ENCODE measurements around the gene SERPINA4.

SERPINA4 gene

DNA sequence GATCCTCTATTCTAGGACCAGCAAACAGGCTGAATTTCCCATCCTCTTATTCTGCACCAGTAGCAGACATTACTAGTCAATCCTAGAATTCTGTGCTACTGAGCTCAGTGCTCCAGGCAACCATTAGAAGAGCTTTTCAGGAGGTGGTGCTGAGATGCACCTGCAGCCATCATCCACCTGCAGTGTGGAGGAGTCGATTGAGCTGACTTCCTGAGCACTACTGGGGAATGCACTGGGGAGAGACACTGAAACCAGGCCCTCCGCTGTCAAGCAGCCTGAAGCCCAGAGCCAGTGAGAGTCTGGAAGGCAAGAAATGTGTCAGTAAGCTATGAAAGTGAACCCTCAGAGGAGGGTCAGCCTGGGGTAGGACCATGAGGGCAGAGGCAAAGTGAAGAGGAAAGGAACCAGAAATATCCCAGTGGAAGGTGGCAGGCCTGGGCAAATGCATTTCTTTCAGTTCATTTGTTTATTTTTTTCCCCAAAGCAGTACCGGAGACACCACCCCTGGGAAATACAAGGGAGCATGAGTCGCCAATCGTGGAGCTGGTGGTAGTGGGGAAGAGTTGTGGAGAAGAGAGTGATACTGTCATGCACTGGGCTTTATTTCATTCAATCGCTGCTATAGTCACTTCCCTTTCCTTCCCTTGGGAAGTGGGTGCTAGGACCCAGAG is 23.0 kb upstream of the SERPINA4 start:
- Mint-ChIP-seq H3K4me3 (no peak overlapping the region), H3K4me1 (ENCODE audit: low read depth) (no peaks in the 10 kb centered on the region), H3K27me3 (peaks cover 10% of the 10 kb centered on the region), H3K9me3 (ENCODE audit: low read depth) (peaks cover 2% of the 10 kb centered on the region), H3K36me3 (no peaks in the 10 kb centered on the region), H3K27ac (peak overlapping the region; percentile 5)

DNA sequence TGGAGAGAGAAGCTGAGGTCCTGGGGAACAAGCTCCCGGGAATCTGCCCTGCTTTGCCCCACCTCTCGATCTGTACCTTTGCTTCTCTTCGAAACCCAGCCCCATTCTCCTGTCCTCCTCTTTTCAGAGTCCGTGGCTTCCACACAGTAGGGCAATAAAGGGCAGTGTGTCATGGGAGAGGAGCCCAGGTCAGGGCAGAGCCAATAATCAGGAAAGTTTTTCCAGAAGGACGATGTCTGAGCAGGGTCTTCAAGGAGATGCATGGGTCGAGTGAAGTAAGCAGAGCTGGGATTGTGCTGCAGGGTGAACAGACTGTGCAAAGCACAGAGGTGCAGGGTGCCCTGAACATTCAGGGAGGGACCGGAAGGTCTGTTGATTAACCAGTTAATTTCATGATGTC is 22.1 kb upstream of the SERPINA4 start:
- Mint-ChIP-seq H3K36me3 (no peaks in the 10 kb centered on the region), H3K9me3 (ENCODE audit: low read depth) (no peaks in the 10 kb centered on the region), H3K4me1 (ENCODE audit: low read depth) (no peaks in the 10 kb centered on the region), H3K4me3 (no peak overlapping the region), H3K27ac (no peak overlapping the region), H3K27me3 (peaks cover 8% of the 10 kb centered on the region)

DNA sequence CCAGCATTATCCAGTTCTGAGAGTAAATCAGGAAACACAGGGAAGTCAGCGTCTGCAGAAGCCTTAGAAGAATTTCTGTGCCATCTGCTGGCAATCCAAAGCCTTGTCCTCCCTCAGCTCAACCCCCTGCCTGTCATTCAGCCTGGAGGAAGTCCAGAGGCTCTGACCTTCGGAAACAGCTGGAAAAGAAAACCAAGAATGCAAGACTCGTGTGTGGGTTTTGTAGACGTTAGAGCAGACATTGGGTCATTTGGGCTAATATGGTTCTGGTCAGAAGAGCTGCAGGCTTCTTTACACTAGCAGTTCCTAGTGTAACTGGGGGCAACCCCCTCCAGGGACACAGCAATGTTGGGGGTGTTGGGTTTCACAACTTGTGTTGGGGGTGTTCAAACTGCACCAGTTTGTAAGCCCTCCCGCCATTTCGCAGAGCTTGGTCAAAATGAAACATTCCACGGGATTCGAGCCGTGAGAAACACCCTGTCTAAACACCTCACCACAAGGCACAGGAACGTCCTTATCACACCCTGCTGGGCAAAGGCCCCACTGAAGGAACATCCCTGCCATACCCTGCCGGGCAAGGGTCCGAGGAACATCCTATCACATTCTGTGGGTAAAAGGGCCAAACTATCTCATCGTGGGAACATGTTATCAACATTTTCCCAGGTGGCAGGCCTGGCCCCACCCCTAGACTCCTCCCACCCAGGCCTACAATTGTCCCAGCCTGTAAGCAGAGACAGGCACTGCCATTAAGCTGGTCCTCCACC is 21.0 kb upstream of the SERPINA4 start:
- H3K36me3 Mint-ChIP-seq = no peaks in the 10 kb centered on the region
- H3K9me3 Mint-ChIP-seq (ENCODE audit: low read depth) = no peaks in the 10 kb centered on the region
- H3K27ac Mint-ChIP-seq = no peak overlapping the region
- H3K4me3 Mint-ChIP-seq = no peak overlapping the region
- peaks cover 8% of the 10 kb centered on the region for H3K27me3 Mint-ChIP-seq
- no peaks in the 10 kb centered on the region for H3K4me1 Mint-ChIP-seq (ENCODE audit: low read depth)

DNA sequence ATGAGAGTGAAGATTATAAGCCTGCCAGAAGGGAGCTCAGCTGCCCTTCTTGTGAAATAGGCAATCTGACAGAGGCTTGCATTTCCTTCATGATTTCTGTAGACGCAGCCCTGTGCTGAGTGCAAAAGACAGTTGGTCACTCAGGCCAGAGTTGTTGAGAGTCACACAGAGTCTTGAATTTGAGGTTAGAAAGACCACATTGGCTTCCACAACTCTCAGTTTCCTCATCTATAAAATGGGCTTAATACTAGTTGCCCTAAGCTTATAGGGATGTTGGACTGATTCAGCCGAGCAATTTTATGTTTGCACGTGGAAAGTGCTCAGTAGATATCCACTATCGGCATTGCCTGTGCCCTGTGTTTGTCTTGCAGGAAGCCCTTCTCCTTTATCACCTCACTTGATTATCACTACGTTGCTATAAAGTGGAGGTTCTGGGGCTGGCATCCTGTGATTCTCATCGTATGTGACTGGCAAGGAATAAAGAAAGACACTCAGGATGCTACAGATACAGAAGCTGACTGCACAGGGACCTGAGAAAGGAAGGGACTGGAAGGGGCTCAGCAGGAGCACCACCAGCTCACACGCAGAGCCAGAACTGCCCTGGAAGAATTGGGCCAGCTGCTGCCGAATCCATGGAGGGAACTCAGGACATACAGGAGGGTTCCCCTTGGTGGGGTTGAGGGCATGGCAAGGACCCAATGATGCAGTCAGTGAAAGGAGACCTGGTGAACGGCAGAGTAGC is 19.8 kb upstream of the SERPINA4 start:
- no peaks in the 10 kb centered on the region for H3K4me1 Mint-ChIP-seq (ENCODE audit: low read depth)

DNA sequence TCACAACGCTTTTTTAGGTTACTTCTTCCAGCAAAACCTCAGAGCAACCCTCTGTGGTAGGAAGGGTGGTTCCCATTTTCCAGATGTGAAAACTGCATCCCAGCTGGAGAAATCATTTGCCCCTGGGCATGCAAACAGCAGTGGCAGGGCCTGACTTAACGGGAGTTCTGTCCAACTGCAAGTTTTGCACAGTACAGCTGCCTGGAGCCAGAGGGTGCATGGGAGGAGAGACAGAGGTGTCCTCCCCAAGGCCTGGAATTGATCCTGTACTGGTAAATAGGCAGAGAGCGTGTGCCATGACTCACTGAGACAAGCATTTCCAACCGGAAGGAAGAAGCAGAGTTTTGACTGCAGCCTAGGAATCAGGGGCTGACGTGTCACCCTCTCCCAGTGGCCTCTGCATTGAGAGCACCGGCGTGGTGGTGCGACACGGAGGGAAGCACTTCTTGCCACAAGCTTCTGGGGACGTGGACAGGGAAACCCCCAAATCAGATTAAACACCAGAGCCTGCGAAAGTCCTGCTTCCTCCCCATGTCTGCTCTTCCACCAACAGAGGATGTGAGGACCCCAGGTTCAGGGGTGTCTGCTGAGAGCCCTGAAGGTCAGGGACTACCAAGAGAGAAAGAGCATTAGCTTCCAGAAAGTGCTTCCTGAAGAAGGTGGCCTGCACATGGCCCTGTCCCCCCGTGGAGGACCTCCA is 19.0 kb upstream of the SERPINA4 start:
- H3K27ac Mint-ChIP-seq = no peak overlapping the region
- peaks cover 13% of the 10 kb centered on the region for H3K27me3 Mint-ChIP-seq
- H3K9me3 Mint-ChIP-seq (ENCODE audit: low read depth) = peaks cover 4% of the 10 kb centered on the region
- no peaks in the 10 kb centered on the region for H3K4me1 Mint-ChIP-seq (ENCODE audit: low read depth)
- no peaks in the 10 kb centered on the region for H3K36me3 Mint-ChIP-seq
- H3K4me3 Mint-ChIP-seq = no peak overlapping the region

More for the DNA sequence above, 19.8 kb upstream of the SERPINA4 start:
- H3K27ac Mint-ChIP-seq = no peak overlapping the region
- no peak overlapping the region for H3K4me3 Mint-ChIP-seq
- peaks cover 13% of the 10 kb centered on the region for H3K27me3 Mint-ChIP-seq
- H3K36me3 Mint-ChIP-seq = no peaks in the 10 kb centered on the region
- no peaks in the 10 kb centered on the region for H3K9me3 Mint-ChIP-seq (ENCODE audit: low read depth)

DNA sequence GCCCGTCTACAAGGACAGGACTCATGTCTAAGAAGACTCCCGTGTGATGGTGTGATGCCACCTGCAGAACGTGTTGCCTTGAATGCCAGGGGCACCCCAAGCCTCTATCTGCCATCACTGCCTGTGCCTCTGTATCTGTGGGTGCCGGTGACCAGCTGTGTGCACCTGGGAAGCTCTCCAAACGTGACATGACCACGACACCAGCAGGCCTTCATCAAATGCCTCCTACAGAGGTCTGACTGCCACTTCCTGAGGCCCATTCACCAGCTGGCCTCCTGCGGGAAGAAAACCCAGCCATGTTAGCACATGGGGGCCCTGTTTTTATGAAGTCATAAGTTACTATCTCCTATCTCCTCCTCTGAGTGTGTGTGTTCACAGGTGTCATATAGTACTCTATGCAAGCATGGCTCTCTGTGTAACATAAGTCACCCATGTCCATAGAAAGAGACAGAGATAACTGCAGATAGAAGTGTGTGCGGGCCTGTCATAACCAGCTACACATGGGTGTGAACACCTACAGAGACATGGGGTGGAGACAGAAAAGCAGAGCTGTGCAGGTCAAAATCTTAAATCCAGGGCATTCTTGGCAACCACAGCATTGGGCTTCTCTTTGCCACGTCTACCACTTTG is 18.3 kb upstream of the SERPINA4 start:
- Mint-ChIP-seq H3K4me1 (ENCODE audit: low read depth) (no peaks in the 10 kb centered on the region), H3K4me3 (no peak overlapping the region), H3K36me3 (no peaks in the 10 kb centered on the region), H3K27ac (no peak overlapping the region), H3K9me3 (ENCODE audit: low read depth) (peaks cover 4% of the 10 kb centered on the region), H3K27me3 (peaks cover 13% of the 10 kb centered on the region)

DNA sequence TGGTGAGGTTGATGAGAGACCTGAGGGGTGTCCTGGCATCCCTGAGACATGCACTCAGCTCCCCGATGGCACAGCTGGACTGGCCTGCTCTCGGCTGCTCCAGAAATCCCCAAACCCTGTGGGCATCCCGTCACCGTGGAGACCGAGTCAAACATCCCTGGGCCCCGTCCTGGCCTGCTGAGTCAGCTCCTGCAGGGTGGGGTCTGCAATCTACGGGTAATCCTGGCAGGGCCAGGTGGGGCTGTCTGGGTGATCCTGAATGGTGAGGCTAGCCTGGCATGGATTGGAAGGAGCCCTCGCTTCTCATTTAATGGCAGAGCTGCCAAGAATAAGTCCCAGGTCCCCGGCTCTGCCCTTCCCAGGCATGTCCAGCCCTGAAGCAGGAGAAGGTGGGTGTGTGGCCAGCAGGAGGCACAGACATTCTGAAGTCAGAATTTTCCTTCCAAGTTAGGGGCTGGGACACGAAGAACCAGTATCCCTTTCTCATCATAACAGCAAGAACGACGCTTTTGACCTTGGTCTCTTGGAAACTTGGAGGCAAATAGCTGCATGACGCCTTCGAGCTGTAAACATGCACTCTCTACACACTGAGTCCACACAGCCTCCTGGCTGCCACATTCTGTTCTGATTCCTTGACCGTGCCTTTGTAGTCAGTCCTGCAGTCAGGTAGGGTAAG is 17.7 kb upstream of the SERPINA4 start:
- H3K36me3 Mint-ChIP-seq = no peaks in the 10 kb centered on the region
- no peaks in the 10 kb centered on the region for H3K4me1 Mint-ChIP-seq (ENCODE audit: low read depth)
- H3K27ac Mint-ChIP-seq = no peak overlapping the region
- peaks cover 9% of the 10 kb centered on the region for H3K27me3 Mint-ChIP-seq
- no peak overlapping the region for H3K4me3 Mint-ChIP-seq
- peaks cover 4% of the 10 kb centered on the region for H3K9me3 Mint-ChIP-seq (ENCODE audit: low read depth)

DNA sequence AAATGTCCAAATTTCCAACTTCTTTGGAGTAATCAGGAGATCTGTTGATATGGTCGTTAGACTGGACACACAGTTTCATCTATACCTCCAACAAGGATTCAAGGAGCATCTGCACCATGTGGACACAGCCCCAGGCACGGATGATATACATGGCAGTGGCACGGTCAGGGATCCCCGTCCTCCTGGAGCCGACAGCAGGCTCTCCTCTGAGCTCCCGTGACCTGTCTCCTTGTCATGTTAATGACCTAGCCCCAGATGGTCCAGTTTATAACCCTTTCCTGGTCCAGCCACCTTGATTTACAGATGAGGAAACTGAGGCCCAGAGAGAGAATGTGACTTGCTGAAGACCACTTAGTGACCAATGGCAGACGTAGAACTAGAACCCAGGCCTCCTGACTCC is 16.5 kb upstream of the SERPINA4 start:
- H3K27ac Mint-ChIP-seq = no peak overlapping the region
- peaks cover 5% of the 10 kb centered on the region for H3K27me3 Mint-ChIP-seq
- no peaks in the 10 kb centered on the region for H3K4me1 Mint-ChIP-seq (ENCODE audit: low read depth)
- H3K9me3 Mint-ChIP-seq (ENCODE audit: low read depth) = peaks cover 4% of the 10 kb centered on the region
- H3K4me3 Mint-ChIP-seq = no peak overlapping the region
- no peaks in the 10 kb centered on the region for H3K36me3 Mint-ChIP-seq

DNA sequence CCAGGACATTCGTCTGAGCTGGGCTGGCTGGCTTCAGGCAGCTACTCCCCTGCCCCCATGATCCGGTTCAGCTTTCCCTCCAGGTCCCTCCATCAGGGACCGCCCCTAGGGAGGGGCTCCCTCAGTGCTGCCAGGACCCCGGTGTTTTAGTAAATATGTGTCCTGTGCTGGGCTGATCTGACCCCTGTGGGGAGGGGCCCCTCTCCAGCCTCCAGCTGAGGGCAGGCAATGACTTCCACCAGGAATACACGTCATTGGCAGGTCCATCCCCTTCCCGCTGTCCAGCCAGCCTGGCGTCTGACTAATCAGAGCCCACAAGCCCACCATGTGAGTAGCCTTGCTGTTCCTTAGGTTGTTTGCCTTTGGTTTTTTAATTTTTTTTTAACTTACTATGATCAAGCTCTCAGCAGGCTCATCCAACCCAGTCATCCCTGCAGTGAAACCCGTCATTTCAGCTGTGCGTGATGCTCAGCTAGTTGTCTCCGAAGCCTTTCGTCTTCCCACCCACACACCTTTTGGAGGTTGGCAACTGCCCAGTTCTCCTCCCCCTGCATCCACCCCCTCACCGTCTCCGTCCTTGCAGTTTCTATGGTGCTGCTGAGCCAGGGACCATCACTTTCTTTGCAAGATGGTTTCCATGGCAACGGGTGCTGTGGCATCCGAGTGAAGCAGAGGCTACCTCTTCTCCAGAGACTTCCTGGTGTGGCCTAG is 16.0 kb upstream of the SERPINA4 start:
- Mint-ChIP-seq H3K9me3 (ENCODE audit: low read depth) (peaks cover 4% of the 10 kb centered on the region), H3K4me1 (ENCODE audit: low read depth) (no peaks in the 10 kb centered on the region), H3K27me3 (peaks cover 5% of the 10 kb centered on the region), H3K36me3 (no peaks in the 10 kb centered on the region), H3K4me3 (no peak overlapping the region), H3K27ac (no peak overlapping the region)

DNA sequence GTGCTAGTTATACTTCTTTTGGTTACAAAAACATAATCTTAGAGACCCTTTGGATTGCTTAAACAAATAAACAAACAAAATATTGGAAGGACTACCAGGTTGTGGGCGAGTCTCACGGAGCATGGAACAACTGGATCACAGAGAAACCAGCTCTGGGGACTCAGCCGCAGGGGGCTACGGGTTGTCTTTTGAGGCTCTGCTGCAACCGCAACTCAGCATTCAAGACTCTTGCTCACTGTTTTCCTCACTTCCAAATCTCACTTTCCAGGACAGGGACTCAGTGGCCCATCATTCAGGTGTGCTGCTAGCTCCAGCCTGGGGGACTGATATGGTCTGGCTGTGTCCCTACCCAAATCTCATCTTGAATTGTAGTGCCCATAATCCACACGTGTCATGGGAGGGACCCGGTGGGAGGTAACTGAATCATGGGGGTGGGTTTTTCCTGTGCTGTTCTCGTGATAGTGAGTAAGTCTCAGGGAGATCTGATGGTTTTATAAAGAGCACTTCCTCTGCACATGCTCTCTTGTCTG is 14.0 kb upstream of the SERPINA4 start:
- H3K4me1 Mint-ChIP-seq (ENCODE audit: low read depth) = no peaks in the 10 kb centered on the region

DNA sequence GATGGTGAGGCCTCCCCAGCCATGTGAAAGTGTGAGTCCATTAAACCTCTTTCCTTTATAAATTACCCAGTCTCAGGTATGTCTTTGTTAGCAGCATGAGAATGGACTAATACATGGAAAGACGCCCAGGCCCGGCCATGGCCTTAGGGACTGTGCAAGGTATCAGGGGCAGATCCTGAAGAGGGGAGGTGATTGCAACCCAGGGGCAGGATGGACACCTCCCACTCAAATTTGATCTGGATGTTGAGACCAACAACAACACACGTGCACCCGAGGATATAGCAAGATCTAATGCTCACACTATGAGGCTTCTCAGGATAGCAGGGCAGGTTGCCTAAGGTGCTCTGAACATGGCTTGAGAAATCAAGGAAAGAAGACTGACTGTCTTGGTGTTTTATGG is 13.5 kb upstream of the SERPINA4 start:
- no peaks in the 10 kb centered on the region for H3K4me1 Mint-ChIP-seq (ENCODE audit: low read depth)
- H3K27me3 Mint-ChIP-seq = peaks cover 13% of the 10 kb centered on the region
- H3K27ac Mint-ChIP-seq = no peak overlapping the region
- H3K9me3 Mint-ChIP-seq (ENCODE audit: low read depth) = peaks cover 4% of the 10 kb centered on the region
- no peak overlapping the region for H3K4me3 Mint-ChIP-seq
- H3K36me3 Mint-ChIP-seq = no peaks in the 10 kb centered on the region

More for the DNA sequence above, 14.0 kb upstream of the SERPINA4 start:
- Mint-ChIP-seq H3K9me3 (ENCODE audit: low read depth) (peaks cover 4% of the 10 kb centered on the region), H3K27ac (no peak overlapping the region), H3K27me3 (peaks cover 12% of the 10 kb centered on the region), H3K36me3 (no peaks in the 10 kb centered on the region), H3K4me3 (no peak overlapping the region)

DNA sequence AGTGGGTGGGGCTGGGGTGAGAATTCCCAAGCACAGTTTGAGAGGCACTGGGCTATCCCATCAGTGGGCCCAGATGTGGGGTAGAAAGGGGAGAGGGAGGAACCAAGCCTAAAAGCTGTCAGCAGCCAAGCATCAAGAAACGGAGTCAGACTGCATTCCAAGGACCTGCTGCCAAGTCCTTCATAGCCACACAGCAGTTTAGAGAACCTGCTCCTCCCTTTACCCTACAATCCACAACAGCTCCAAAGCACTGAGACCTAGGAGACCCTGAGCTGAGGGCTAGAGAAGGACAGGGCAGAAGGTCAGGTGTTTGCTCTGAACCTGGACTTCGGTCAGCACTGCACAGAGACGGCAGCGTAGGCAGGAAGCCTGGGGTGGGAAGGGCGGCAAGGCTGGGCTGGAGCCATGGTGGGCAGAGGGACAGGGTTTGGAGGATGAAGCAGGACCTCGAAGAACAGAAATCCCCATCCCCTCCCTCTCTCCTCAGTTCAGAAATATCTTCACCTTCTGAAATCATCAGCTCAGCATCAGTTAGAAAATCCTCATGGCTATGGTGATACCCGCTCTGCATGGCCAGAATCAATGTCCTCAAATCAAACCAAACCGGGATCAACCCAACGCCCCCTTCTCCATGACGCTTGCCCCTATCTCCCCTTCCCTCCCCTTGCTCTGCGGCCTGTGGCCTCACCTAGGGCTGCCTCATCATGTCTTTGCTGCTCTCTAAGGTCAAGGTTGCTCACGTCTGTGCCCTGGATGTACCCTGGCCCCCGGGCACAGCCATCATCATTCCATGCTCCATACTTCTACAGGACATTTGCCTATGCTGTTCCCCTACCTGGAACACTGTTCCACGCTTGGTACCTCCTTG is 12.9 kb upstream of the SERPINA4 start:
- no peaks in the 10 kb centered on the region for H3K4me1 Mint-ChIP-seq (ENCODE audit: low read depth)
- no peaks in the 10 kb centered on the region for H3K36me3 Mint-ChIP-seq
- peaks cover 16% of the 10 kb centered on the region for H3K27me3 Mint-ChIP-seq
- no peak overlapping the region for H3K27ac Mint-ChIP-seq
- peaks cover 4% of the 10 kb centered on the region for H3K9me3 Mint-ChIP-seq (ENCODE audit: low read depth)
- H3K4me3 Mint-ChIP-seq = no peak overlapping the region
